ENCODE results near the gene OTUD1. TPM values are rescaled to one million over a fixed set of nuclear protein-coding genes. Genes with fewer than 3 reads are reported as not detected.

OTUD1 gene
- total RNA-seq: 5.1 and 5.5 TPM in 2 replicates

GRCh38 chr10:23438547-23439451, at the start of gene OTUD1:
TSS of gene OTUD1 (plus strand) at chr10:23439075. CDS start at chr10:23439458, 383 bp downstream.

Other genes starting within 250 kb of the OTUD1 start
- gene PTF1A, start 246.8 kb upstream of the OTUD1 start, total RNA-seq: not detected in 2 replicates
- gene C10orf67, start 94.3 kb upstream of the OTUD1 start, total RNA-seq: 0.28 TPM in 2 replicates